WTC11 (cell line): Measurements from ENCODE around the gene ZAR1. TPM values are rescaled to one million over a fixed set of nuclear protein-coding genes. Genes with fewer than 3 reads are reported as not detected.

ENCODE experiments used
- ATAC-seq: fragments of 200-7000 bp; cut with Tn5 transposase; 2 replicates; pipeline ENCODE4 v1.10.0; 2021; ENCODE audit warnings: mild to moderate bottlenecking, moderate library complexity
- CTCF ChIA-PET: fragments of 300-600 bp; sonication (Branson Sonifier 250); formaldehyde crosslinking; loops from one replicate; lab custom pipeline; 2021; ENCODE audit warnings: antibody characterized with exemption; lab: Charles Lee
- POLR2A ChIA-PET: fragments of 350-600 bp; sonication (Branson Sonifier 250); formaldehyde crosslinking; loops from one replicate; lab custom pipeline; 2021; ENCODE audit warnings: antibody characterized with exemption; lab: Charles Lee
- DNase-seq: peaks from one replicate; pipeline ENCODE4 v3.0.0; 2021; ENCODE audit warnings: low spot score
- H3K27ac Mint-ChIP-seq: 2 replicates; pipeline ENCODE4 v1.8.0; 2021; ENCODE audit warnings: mixed read lengths
- H3K27me3 Mint-ChIP-seq: 2 replicates; pipeline ENCODE4 v1.8.0; 2021; ENCODE audit warnings: low read depth, mild to moderate bottlenecking, moderate library complexity, mixed read lengths
- H3K36me3 Mint-ChIP-seq: 2 replicates; pipeline ENCODE4 v1.8.0; 2021; ENCODE audit warnings: mixed read lengths
- H3K4me1 Mint-ChIP-seq: 2 replicates; pipeline ENCODE4 v1.8.0; 2022; ENCODE audit warnings: mixed read lengths
- H3K4me3 Mint-ChIP-seq: 2 replicates; pipeline ENCODE4 v1.8.0; 2021; ENCODE audit warnings: mild to moderate bottlenecking, moderate library complexity, mixed read lengths
- H3K9me3 Mint-ChIP-seq: 2 replicates; pipeline ENCODE4 v1.8.0; 2021; ENCODE audit warnings: mixed read lengths
- CDX4 ChIP-seq: fragments of 250-450 bp; sonication (Bioruptor Pico); IDR thresholded peaks from 2 replicates; pipeline ENCODE4 v1.9.0; 2021; ENCODE audit warnings: moderate library complexity, mild to moderate bottlenecking, inconsistent platforms, borderline replicate concordance
- ELF4 ChIP-seq: sonication (generic); formaldehyde crosslinking; IDR thresholded peaks from 2 replicates; pipeline ENCODE4 v1.8.1; 2022; ENCODE audit warnings: low read depth, mild to moderate bottlenecking, moderate library complexity, missing genetic modification reagents
- EMX1 ChIP-seq: fragments of 250-450 bp; sonication (Bioruptor Pico); IDR thresholded peaks from 2 replicates; pipeline ENCODE4 v1.8.0; 2021; ENCODE audit warnings: mild to moderate bottlenecking
- ERG ChIP-seq: fragments of 250-450 bp; sonication (Bioruptor Pico); IDR thresholded peaks from 2 replicates; pipeline ENCODE4 v1.8.0; 2021; ENCODE audit warnings: mild to moderate bottlenecking
- FOXK1 ChIP-seq: sonication (generic); formaldehyde crosslinking; IDR thresholded peaks from 2 replicates; pipeline ENCODE4 v1.8.0; 2022; ENCODE audit warnings: mild to moderate bottlenecking, moderate library complexity, missing genetic modification reagents
- GTF2I ChIP-seq: fragments of 250-450 bp; sonication (Bioruptor Pico); conservative IDR thresholded peaks from 2 replicates; pipeline ENCODE4 v1.4.0; 2021; ENCODE audit warnings: mild to moderate bottlenecking
- HMGA2 ChIP-seq: fragments of 250-450 bp; sonication (Bioruptor Pico); IDR thresholded peaks from 2 replicates; pipeline ENCODE4 v1.4.0; 2021; ENCODE audit warnings: mild to moderate bottlenecking, moderate library complexity
- JUN ChIP-seq: sonication (generic); formaldehyde crosslinking; IDR thresholded peaks from 2 replicates; pipeline ENCODE4 v1.8.0; 2023; ENCODE audit warnings: mild to moderate bottlenecking, missing genetic modification reagents
- NR1H2 ChIP-seq: sonication (generic); formaldehyde crosslinking; IDR thresholded peaks from 2 replicates; pipeline ENCODE4 v1.9.0; 2021; ENCODE audit warnings: mild to moderate bottlenecking, moderate library complexity, missing genetic modification reagents
- NR2C2 ChIP-seq: sonication (generic); formaldehyde crosslinking; IDR thresholded peaks from 2 replicates; pipeline ENCODE4 v1.8.0; 2022; ENCODE audit warnings: mild to moderate bottlenecking, missing genetic modification reagents
- OVOL2 ChIP-seq: fragments of 250-450 bp; sonication (Bioruptor Pico); IDR thresholded peaks from 2 replicates; pipeline ENCODE4 v1.9.0; 2021; ENCODE audit warnings: mild to moderate bottlenecking, borderline replicate concordance
- PRDM15 ChIP-seq: sonication (generic); formaldehyde crosslinking; IDR thresholded peaks from 2 replicates; pipeline ENCODE4 v1.8.0; 2022; ENCODE audit warnings: missing genetic modification reagents
- RORB ChIP-seq: fragments of 250-450 bp; sonication (Bioruptor Pico); IDR thresholded peaks from 2 replicates; pipeline ENCODE4 v1.9.0; 2021; ENCODE audit warnings: mild to moderate bottlenecking
- SMAD3 ChIP-seq: sonication (generic); formaldehyde crosslinking; IDR thresholded peaks from 2 replicates; pipeline ENCODE4 v1.8.0; 2022; ENCODE audit warnings: missing genetic modification reagents, mild to moderate bottlenecking, borderline replicate concordance
- SOX15 ChIP-seq: fragments of 250-450 bp; sonication (Bioruptor Pico); IDR thresholded peaks from 2 replicates; pipeline ENCODE4 v1.9.0; 2021; ENCODE audit warnings: mild to moderate bottlenecking
- SP1 ChIP-seq: sonication (generic); formaldehyde crosslinking; conservative IDR thresholded peaks from 2 replicates; pipeline ENCODE4 v1.8.1; 2022; ENCODE audit warnings: missing genetic modification reagents
- TCF7 ChIP-seq: sonication (generic); formaldehyde crosslinking; IDR thresholded peaks from 2 replicates; pipeline ENCODE4 v1.8.0; 2022; ENCODE audit warnings: mild to moderate bottlenecking, low read depth, missing genetic modification reagents, moderate library complexity
- TEAD1 ChIP-seq: sonication (generic); formaldehyde crosslinking; IDR thresholded peaks from 2 replicates; pipeline ENCODE4 v1.8.0; 2022; ENCODE audit warnings: mild to moderate bottlenecking, missing genetic modification reagents
- ZBTB21 ChIP-seq: sonication (generic); formaldehyde crosslinking; IDR thresholded peaks from 2 replicates; pipeline ENCODE4 v1.8.1; 2023; ENCODE audit warnings: mild to moderate bottlenecking, missing genetic modification reagents, borderline replicate concordance
- ZNF138 ChIP-seq: sonication (generic); formaldehyde crosslinking; conservative IDR thresholded peaks from 2 replicates; pipeline ENCODE4 v1.8.1; 2022; ENCODE audit warnings: mild to moderate bottlenecking, moderate library complexity, missing genetic modification reagents
- ZNF219 ChIP-seq: sonication (generic); formaldehyde crosslinking; IDR thresholded peaks from 2 replicates; pipeline ENCODE4 v1.8.0; 2023; ENCODE audit warnings: missing genetic modification reagents, mild to moderate bottlenecking, borderline replicate concordance
- ZNF416 ChIP-seq: fragments of 250-450 bp; sonication (Bioruptor Pico); IDR thresholded peaks from 2 replicates; pipeline ENCODE4 v1.9.0; 2021; ENCODE audit warnings: mild to moderate bottlenecking, inconsistent platforms
- ZNF423 ChIP-seq: fragments of 250-450 bp; sonication (Bioruptor Pico); IDR thresholded peaks from 2 replicates; pipeline ENCODE4 v2.1.2; 2022; ENCODE audit warnings: mild to moderate bottlenecking, moderate library complexity
- ZSCAN18 ChIP-seq: fragments of 250-450 bp; sonication (Bioruptor Pico); IDR thresholded peaks from 2 replicates; pipeline ENCODE4 v2.1.2; 2022; ENCODE audit warnings: mild to moderate bottlenecking, moderate library complexity
- total RNA-seq: library from RNA; stranded (reverse); gene quantifications from 3 replicates; pipeline ENCODE4 v1.2.3, GENCODE V29; 2021
- TF ChIP-seq, protein P1 (sequence below): sonication (generic); formaldehyde crosslinking; IDR thresholded peaks from 2 replicates; pipeline ENCODE4 v1.8.0; 2022; ENCODE audit warnings: mild to moderate bottlenecking, missing genetic modification reagents
- TF ChIP-seq, protein P2 (sequence below): sonication (generic); formaldehyde crosslinking; IDR thresholded peaks from 2 replicates; pipeline ENCODE4 v1.8.1; 2022; ENCODE audit warnings: missing genetic modification reagents, borderline replicate concordance
- TF ChIP-seq, protein P3 (sequence below): sonication (generic); formaldehyde crosslinking; conservative IDR thresholded peaks from 2 replicates; pipeline ENCODE4 v1.8.1; 2022; ENCODE audit warnings: mild to moderate bottlenecking, missing genetic modification reagents
- TF ChIP-seq, protein P4 (sequence below): sonication (generic); formaldehyde crosslinking; IDR thresholded peaks from 2 replicates; pipeline ENCODE4 v1.8.0; 2023; ENCODE audit warnings: missing genetic modification reagents

The ZAR1 gene
- total RNA-seq, 1 experiment from 2014 or later = 1.4 TPM

DNA sequence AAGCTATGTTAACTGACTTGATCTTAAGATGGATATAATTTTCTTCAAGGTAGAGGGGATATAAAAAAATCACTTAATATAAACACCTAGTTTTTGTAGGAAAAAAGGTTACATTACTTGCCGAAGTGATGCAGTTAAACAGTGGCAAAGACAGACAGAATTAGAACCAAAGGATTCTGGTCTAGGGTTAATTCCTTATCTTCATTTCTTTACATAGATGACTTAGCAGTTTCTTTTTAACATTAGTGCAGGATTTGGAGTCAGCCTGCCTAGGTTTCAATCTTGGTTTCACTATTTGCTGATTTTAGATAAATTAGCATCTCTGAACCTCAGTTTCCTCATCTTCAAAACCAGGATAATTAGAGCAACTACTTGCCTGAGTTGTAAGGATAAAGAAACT, 14.3 kb downstream of the ZAR1 start:
- no peak for TF ChIP-seq ZNF219
- TF ChIP-seq ZNF416 (CRISPR knock-in tag) = no peak
- TF ChIP-seq OVOL2 = no peak
- no peak for TF ChIP-seq ZNF138
- TF ChIP-seq NR2C2 (CRISPR knock-in tag) = no peak
- no peak for TF ChIP-seq ZBTB21 (CRISPR knock-in tag)
- TF ChIP-seq SOX15 = no peak
- no peak for TF ChIP-seq FOXK1 (CRISPR knock-in tag)
- TF ChIP-seq, protein P1, sequence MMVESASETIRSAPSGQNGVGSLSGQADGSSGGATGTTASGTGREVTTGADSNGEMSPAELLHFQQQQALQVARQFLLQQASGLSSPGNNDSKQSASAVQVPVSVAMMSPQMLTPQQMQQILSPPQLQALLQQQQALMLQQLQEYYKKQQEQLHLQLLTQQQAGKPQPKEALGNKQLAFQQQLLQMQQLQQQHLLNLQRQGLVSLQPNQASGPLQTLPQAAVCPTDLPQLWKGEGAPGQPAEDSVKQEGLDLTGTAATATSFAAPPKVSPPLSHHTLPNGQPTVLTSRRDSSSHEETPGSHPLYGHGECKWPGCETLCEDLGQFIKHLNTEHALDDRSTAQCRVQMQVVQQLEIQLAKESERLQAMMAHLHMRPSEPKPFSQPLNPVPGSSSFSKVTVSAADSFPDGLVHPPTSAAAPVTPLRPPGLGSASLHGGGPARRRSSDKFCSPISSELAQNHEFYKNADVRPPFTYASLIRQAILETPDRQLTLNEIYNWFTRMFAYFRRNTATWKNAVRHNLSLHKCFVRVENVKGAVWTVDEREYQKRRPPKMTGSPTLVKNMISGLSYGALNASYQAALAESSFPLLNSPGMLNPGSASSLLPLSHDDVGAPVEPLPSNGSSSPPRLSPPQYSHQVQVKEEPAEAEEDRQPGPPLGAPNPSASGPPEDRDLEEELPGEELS (CRISPR knock-in tag) = no peak
- TF ChIP-seq ZSCAN18 (CRISPR knock-in tag) = no peak
- TF ChIP-seq TCF7 (CRISPR knock-in tag) = no peak
- TF ChIP-seq SP1 = no peak
- TF ChIP-seq CDX4 (CRISPR knock-in tag) = no peak
- no peak for TF ChIP-seq RORB (CRISPR knock-in tag)
- TF ChIP-seq NR1H2 = no peak
- TF ChIP-seq ZNF423 (CRISPR knock-in tag) = no peak
- TF ChIP-seq, protein P2, sequence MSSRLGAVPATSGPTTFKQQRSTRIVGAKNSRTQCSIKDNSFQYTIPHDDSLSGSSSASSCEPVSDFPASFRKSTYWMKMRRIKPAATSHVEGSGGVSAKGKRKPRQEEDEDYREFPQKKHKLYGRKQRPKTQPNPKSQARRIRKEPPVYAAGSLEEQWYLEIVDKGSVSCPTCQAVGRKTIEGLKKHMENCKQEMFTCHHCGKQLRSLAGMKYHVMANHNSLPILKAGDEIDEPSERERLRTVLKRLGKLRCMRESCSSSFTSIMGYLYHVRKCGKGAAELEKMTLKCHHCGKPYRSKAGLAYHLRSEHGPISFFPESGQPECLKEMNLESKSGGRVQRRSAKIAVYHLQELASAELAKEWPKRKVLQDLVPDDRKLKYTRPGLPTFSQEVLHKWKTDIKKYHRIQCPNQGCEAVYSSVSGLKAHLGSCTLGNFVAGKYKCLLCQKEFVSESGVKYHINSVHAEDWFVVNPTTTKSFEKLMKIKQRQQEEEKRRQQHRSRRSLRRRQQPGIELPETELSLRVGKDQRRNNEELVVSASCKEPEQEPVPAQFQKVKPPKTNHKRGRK = no peak
- Mint-ChIP-seq H3K27me3 (no peaks in the 10 kb centered on the region), H3K36me3 (peaks cover 17% of the 10 kb centered on the region), H3K27ac (no peak overlapping the region), H3K4me3 (no peak overlapping the region), H3K4me1 (peaks cover 14% of the 10 kb centered on the region), H3K9me3 (no peaks in the 10 kb centered on the region)
- ChIA-PET POLR2A (no interaction called here), CTCF (no interaction called here)
- no peak for ATAC-seq
- no peak for DNase-seq

GRCh38 chr4:48506716-48507115, 16.7 kb downstream of the ZAR1 start:
- Mint-ChIP-seq H3K4me3 (no peak overlapping the region), H3K27ac (no peak overlapping the region), H3K4me1 (peaks cover 13% of the 10 kb centered on the region), H3K36me3 (peaks cover 22% of the 10 kb centered on the region), H3K27me3 (no peaks in the 10 kb centered on the region), H3K9me3 (no peaks in the 10 kb centered on the region)
- no peak for DNase-seq
- CTCF ChIA-PET = interaction anchor here (0.8 kb wide), 1 partner anchor 373 kb away, joined by 3 read pairs; no protein-coding TSS in a partner anchor
- ATAC-seq = no peak
- POLR2A ChIA-PET = no interaction called here
- TF ChIP-seq EMX1 (CRISPR knock-in tag) = no peak
- TF ChIP-seq ELF4 (CRISPR knock-in tag) = no peak
- TF ChIP-seq, protein P3, sequence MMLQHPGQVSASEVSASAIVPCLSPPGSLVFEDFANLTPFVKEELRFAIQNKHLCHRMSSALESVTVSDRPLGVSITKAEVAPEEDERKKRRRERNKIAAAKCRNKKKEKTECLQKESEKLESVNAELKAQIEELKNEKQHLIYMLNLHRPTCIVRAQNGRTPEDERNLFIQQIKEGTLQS = no peak
- no peak for TF ChIP-seq SMAD3 (CRISPR knock-in tag)
- TF ChIP-seq FOXK1 (CRISPR knock-in tag) = no peak
- no peak for TF ChIP-seq TEAD1 (CRISPR knock-in tag)
- no peak for TF ChIP-seq HMGA2 (CRISPR knock-in tag)
- no peak for TF ChIP-seq GTF2I
- no peak for TF ChIP-seq JUN (CRISPR knock-in tag)
- TF ChIP-seq, protein P4, sequence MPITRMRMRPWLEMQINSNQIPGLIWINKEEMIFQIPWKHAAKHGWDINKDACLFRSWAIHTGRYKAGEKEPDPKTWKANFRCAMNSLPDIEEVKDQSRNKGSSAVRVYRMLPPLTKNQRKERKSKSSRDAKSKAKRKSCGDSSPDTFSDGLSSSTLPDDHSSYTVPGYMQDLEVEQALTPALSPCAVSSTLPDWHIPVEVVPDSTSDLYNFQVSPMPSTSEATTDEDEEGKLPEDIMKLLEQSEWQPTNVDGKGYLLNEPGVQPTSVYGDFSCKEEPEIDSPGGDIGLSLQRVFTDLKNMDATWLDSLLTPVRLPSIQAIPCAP (CRISPR knock-in tag) = no peak
- no peak for TF ChIP-seq ERG
- no peak for TF ChIP-seq PRDM15 (CRISPR knock-in tag)
